Measurements from ENCODE around the gene INSC. TPM values are rescaled to one million over a fixed set of nuclear protein-coding genes. Genes with fewer than 3 reads are reported as not detected.
A peak's percentile ranks its signal among the peaks of the same experiment; 100 is the strongest.

INSC gene
- total and polyA plus RNA-seq, 9 donors, result 0.10 to 0.38 (median 0.21) TPM; not detected in 3

- H3K4me1 ChIP-seq (ENCODE audit: insufficient read depth), result no peaks in the 10 kb centered on the region
- 19 to 22% (median 20%) methylated on average over 8 of the region's 8 CpGs for WGBS, 3 donors
- peak in 2 of 5 donors; percentile 19 to 40 for DNase-seq
- no peaks in the 10 kb centered on the region for H3K36me3 ChIP-seq
- no peak overlapping the region for H3K27ac ChIP-seq
- TF ChIP-seq EP300 (IDR thresholded peaks at IDR 0.05) (no peak), POLR2A (IDR thresholded peaks at IDR 0.05) (no peak), CTCF (IDR thresholded peaks at IDR 0.05) (no peak)
- intact Hi-C loops (cut with DNase I), result loop anchor here in 1 of 4 donors (5.0 kb wide), 1 partner anchor 106 kb away; no protein-coding TSS in a partner anchor
- H3K4me3 ChIP-seq, result no peak overlapping the region
- H3K27me3 ChIP-seq, result no peaks in the 10 kb centered on the region
- H3K9me3 ChIP-seq, result no peaks in the 10 kb centered on the region
These were observed 13.5 kb upstream of the INSC start for GRCh38 chr11:15101072-15101709.

GRCh38 chr11:15104166-15104565, 10.6 kb upstream of the INSC start:
- intact Hi-C loops (cut with DNase I), result loop anchor here in 1 of 4 donors (5.0 kb wide), 1 partner anchor 103 kb away; no protein-coding TSS in a partner anchor
- 94 to 97% (median 96%) methylated on average over 2 of the region's 2 CpGs for WGBS, 3 donors
- H3K4me3 ChIP-seq, result no peak overlapping the region

GRCh38 chr11:15106201-15106965, 8.3 kb upstream of the INSC start:
- H3K36me3 ChIP-seq, result no peaks in the 10 kb centered on the region
- no peak for TF ChIP-seq EP300 (IDR thresholded peaks at IDR 0.05)
- TF ChIP-seq CTCF (IDR thresholded peaks at IDR 0.05), result no peak
- TF ChIP-seq POLR2A (IDR thresholded peaks at IDR 0.05), result no peak
- H3K4me3 ChIP-seq, result no peak overlapping the region
- H3K27me3 ChIP-seq, result no peaks in the 10 kb centered on the region
- H3K4me1 ChIP-seq (ENCODE audit: insufficient read depth), result no peaks in the 10 kb centered on the region
- no peak for DNase-seq
- 33 to 52% (median 41%) methylated on average over 8 of the region's 8 CpGs for WGBS, 3 donors
- intact Hi-C loops (cut with DNase I), result no loop called here
- no peak overlapping the region for H3K27ac ChIP-seq
- H3K9me3 ChIP-seq, result no peaks in the 10 kb centered on the region

More at GRCh38 chr11:15104166-15104565, 10.6 kb upstream of the INSC start:
- no peak for DNase-seq
- Histone ChIP-seq H3K27me3 (no peaks in the 10 kb centered on the region), H3K9me3 (no peaks in the 10 kb centered on the region), H3K4me1 (ENCODE audit: insufficient read depth) (no peaks in the 10 kb centered on the region), H3K36me3 (no peaks in the 10 kb centered on the region), H3K27ac (no peak overlapping the region)
- TF ChIP-seq POLR2A (IDR thresholded peaks at IDR 0.05) (no peak), CTCF (IDR thresholded peaks at IDR 0.05) (no peak), EP300 (IDR thresholded peaks at IDR 0.05) (no peak)

- no peaks in the 10 kb centered on the region for H3K36me3 ChIP-seq
- H3K9me3 ChIP-seq, result no peaks in the 10 kb centered on the region
- 65 to 76% (median 70%) methylated on average over 4 of the region's 4 CpGs for WGBS, 3 donors
- TF ChIP-seq EP300 (IDR thresholded peaks at IDR 0.05) (no peak), POLR2A (IDR thresholded peaks at IDR 0.05) (no peak), CTCF (IDR thresholded peaks at IDR 0.05) (no peak)
- no peak overlapping the region for H3K4me3 ChIP-seq
- DNase-seq, result no peak
- H3K27ac ChIP-seq, result no peak overlapping the region
- intact Hi-C loops (cut with DNase I), result no loop called here
- no peaks in the 10 kb centered on the region for H3K4me1 ChIP-seq (ENCODE audit: insufficient read depth)
- H3K27me3 ChIP-seq, result no peaks in the 10 kb centered on the region
These were observed 6.8 kb upstream of the INSC start for GRCh38 chr11:15107730-15108515.

All from ovary (tissue), 9 donors.